ENCODE measurements around the gene STX1A. TPM values are rescaled to one million over a fixed set of nuclear protein-coding genes. Genes with fewer than 3 reads are reported as not detected.

STX1A gene
- total and polyA plus RNA-seq, 2 of the 8 experiments (the other 6 are each of a cell fraction or from before 2014, with no cell fraction given) = 13.5 to 17.5 TPM

- TF ChIP-seq CHD7 (IDR thresholded peaks at IDR 0.05; ENCODE audit: insufficient replicate concordance, low read length) (no peak), RBBP5 (IDR thresholded peaks at IDR 0.05; ENCODE audit: borderline replicate concordance, low read depth, low read length) (no peak), POLR2AphosphoS5 (IDR thresholded peaks at IDR 0.05; ENCODE audit: low read depth, low read length) (no peak), HDAC2 (IDR thresholded peaks at IDR 0.05; ENCODE audit: borderline replicate concordance in 1 of 2, low read depth in 2 of 2, low read length in 2 of 2) (no peak), NANOG (IDR thresholded peaks at IDR 0.05; ENCODE audit: insufficient read depth, low read depth, low read length, poor library complexity, severe bottlenecking) (no peak), CBX8 (IDR thresholded peaks at IDR 0.05; ENCODE audit: borderline replicate concordance, low read depth, low read length) (no peak), EGR1 (IDR thresholded peaks at IDR 0.05; ENCODE audit: borderline replicate concordance, low read depth, low read length) (no peak), SUZ12 (IDR thresholded peaks at IDR 0.05; ENCODE audit: low read length) (no peak), RNF2 (IDR thresholded peaks at IDR 0.05; ENCODE audit: borderline replicate concordance, low read depth, low read length, missing control alignments, poor library complexity, severe bottlenecking) (no peak), CHD1 (IDR thresholded peaks at IDR 0.05; ENCODE audit: low read depth, low read length) (no peak), TBP (IDR thresholded peaks at IDR 0.05; ENCODE audit: low read depth, low read length) (no peak)
Measured at GRCh38 chr7:73717991-73718405, 1.5 kb downstream of the STX1A start (continued).

All from H1 (cell line).